LNCaP clone FGC (cell line): ENCODE results near the gene TSPOAP1.

Experiments
- DNase-seq: peaks from one replicate; pipeline ENCODE4 v3.0.0-alpha.2; 2011; ENCODE audit warnings: low read depth
- H3K4me3 ChIP-seq: 2 replicates; pipeline ENCODE4 v1.5.1; 2011; ENCODE audit warnings: mild to moderate bottlenecking, low read depth, low read length, control low read depth
- TF ChIP-seq, protein P1 (sequence below): IDR thresholded peaks from 2 replicates; pipeline ENCODE4 v1.5.1; 2012; ENCODE audit warnings: mild to moderate bottlenecking; ENCODE audit not compliant: control insufficient read depth, insufficient read depth; ENCODE audit errors: extremely low read depth

Gene TSPOAP1

DNA sequence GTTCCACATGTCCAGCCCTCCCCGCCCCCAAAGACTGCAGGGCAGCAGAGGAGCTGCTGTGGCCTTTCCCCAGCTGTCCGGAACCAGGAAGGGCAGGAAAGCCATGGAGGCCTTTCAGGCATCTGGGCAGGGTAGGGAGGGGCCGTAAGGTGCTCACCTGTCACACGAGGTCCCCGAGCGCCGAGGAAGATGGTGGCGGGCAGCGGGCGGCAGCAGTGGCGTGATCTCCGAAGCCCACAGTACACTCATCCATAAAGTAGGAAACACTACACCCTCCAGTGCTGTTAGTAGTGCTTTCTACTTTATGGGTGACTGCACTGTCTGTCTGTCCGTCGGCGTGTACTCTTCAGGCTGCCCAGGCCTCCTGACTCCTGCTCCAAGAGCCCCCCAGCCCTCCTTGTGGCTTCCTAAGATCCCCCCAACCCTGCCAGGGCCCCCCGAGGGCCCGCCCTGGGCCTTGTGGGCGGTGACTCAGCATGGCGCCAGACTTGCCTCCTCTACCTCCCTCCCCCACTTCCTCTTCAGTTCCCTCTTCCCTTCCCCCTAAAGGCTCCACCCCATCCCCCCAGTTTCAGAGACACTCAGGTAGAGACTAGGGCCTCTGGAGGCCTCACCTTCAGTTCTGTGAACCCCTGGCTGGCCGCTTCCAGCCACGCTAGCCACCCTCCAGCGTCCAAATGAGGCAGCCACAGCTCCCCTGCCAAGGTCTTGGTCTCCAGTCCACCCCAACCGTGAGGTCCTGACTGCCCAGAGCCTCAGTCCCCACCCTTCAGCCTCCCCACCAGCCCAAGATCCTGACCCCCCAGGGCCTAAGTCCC is 2.6 kb upstream of the TSPOAP1 start:
- no peak overlapping the region for H3K4me3 ChIP-seq
- TF ChIP-seq, protein P1, sequence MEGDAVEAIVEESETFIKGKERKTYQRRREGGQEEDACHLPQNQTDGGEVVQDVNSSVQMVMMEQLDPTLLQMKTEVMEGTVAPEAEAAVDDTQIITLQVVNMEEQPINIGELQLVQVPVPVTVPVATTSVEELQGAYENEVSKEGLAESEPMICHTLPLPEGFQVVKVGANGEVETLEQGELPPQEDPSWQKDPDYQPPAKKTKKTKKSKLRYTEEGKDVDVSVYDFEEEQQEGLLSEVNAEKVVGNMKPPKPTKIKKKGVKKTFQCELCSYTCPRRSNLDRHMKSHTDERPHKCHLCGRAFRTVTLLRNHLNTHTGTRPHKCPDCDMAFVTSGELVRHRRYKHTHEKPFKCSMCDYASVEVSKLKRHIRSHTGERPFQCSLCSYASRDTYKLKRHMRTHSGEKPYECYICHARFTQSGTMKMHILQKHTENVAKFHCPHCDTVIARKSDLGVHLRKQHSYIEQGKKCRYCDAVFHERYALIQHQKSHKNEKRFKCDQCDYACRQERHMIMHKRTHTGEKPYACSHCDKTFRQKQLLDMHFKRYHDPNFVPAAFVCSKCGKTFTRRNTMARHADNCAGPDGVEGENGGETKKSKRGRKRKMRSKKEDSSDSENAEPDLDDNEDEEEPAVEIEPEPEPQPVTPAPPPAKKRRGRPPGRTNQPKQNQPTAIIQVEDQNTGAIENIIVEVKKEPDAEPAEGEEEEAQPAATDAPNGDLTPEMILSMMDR, result no peak
- DNase-seq, result no peak

GRCh38 chr17:58330538-58330996 is 2.0 kb upstream of the TSPOAP1 start:
- no peak overlapping the region for H3K4me3 ChIP-seq
- no peak for DNase-seq
- TF ChIP-seq, protein P1, result no peak

DNA sequence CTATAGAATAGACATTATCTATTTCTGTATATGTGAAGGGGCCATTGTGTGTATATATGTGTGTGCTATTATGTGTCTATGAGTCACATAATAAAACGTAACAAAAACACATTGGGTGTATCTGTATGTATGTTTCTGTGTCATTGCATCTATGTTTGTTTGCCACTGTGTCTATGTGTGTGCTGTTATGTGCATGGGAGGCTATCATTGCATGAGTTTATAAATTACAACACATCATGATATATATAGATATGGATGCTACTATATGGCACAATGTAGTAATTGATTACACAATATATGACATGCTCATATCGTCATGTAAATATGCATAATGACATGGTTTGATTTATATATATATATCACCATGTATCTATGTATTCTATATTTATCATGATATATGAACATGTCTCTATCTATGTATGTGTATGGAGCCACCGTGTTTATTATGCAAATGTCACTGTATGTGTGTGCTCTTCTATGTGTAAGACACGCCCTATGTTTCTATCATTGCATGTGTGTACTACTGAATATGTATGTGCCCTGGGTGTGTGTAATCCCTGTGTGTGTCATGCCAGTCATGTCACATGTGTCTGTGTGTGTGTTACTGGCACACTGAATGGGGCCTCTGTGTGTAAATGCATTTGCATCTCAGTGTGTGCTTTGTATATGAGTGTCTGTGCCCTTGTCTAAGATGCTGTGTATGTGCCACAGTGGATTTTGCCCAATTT is 1.4 kb upstream of the TSPOAP1 start:
- TF ChIP-seq, protein P1, result no peak
- H3K4me3 ChIP-seq, result no peak overlapping the region
- DNase-seq, result no peak

- DNase-seq, result no peak
- TF ChIP-seq, protein P1, result no peak
- no peak overlapping the region for H3K4me3 ChIP-seq
These were observed 627 bp upstream of the TSPOAP1 start for GRCh38 chr17:58329035-58329809.

DNA sequence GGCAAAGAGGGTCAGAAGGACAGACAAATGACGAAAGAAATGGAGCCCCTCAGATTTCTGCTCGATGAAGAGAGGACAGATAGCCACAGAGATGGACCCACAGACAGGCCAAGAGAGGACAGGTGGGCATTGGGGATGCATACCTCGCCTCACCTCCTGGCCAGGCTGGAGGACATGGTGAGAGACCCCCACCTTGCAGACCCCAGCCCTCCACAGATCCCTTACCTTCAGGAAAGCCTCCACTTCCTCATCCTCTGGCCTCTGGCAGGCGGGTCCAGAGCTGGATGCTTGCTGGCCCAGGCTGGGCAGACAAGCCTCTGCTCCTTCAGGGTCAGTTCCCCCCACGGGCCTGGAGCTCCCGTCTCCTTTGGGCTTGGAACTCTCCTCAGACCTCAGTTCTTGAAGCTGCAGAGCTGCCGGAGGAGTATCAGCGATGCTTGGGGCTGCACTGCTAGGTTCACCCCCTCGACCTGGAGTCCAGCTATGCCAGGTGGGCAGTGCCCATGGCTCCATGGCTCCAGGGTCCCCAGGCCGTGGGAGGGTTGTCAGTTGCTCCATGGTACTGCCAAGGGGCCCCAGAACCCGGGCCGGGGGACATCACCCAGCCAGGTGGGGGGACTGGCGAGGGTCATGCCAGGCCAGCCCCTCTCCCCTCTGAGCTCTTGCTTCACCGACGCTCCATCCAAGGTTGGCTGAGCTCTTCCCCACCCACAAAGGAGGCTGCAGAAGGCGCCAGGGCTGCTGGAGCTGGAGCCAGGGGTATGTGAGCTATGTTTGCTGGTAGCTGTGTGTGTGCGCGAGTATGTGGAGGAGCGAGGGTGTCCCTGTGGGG is 1.0 kb downstream of the TSPOAP1 start:
- no peak overlapping the region for H3K4me3 ChIP-seq

More for the DNA sequence above, 1.0 kb downstream of the TSPOAP1 start:
- TF ChIP-seq, protein P1, result no peak
- no peak for DNase-seq
